Measurements from ENCODE around the gene MAGIX.
A peak's percentile ranks its signal among the peaks of the same experiment; 100 is the strongest.

Gene MAGIX

GRCh38 chrX:49178537-49178936 lies 16.0 kb downstream of the MAGIX start:
- Histone ChIP-seq H3K9me3 (ENCODE audit: control insufficient read depth, low read length) (no peaks in the 10 kb centered on the region), H3K36me3 (ENCODE audit: control insufficient read depth, insufficient read depth, low read length) (peaks cover 3% of the 10 kb centered on the region), H3K27me3 (replicated peaks; ENCODE audit: control insufficient read depth, insufficient read depth, low read length, poor library complexity, severe bottlenecking) (no peaks in the 10 kb centered on the region), H3K4me1 (ENCODE audit: control insufficient read depth, insufficient read depth, low read length, poor library complexity, severe bottlenecking) (no peaks in the 10 kb centered on the region), H3K4me3 (ENCODE audit: insufficient read depth, low read depth, low read length, poor library complexity, severe bottlenecking) (no peak overlapping the region), H3K27ac (ENCODE audit: insufficient read depth, low read length, poor library complexity, severe bottlenecking) (no peak overlapping the region)
- DNase-seq: no peak

- no peak for DNase-seq
- no peaks in the 10 kb centered on the region for H3K4me1 ChIP-seq (ENCODE audit: control insufficient read depth, insufficient read depth, low read length, poor library complexity, severe bottlenecking)
- H3K27ac ChIP-seq (ENCODE audit: insufficient read depth, low read length, poor library complexity, severe bottlenecking): no peak overlapping the region
- no peak overlapping the region for H3K4me3 ChIP-seq (ENCODE audit: insufficient read depth, low read depth, low read length, poor library complexity, severe bottlenecking)
- H3K9me3 ChIP-seq (ENCODE audit: control insufficient read depth, low read length): no peaks in the 10 kb centered on the region
- H3K36me3 ChIP-seq (ENCODE audit: control insufficient read depth, insufficient read depth, low read length): peaks cover 3% of the 10 kb centered on the region
- no peaks in the 10 kb centered on the region for H3K27me3 ChIP-seq (replicated peaks; ENCODE audit: control insufficient read depth, insufficient read depth, low read length, poor library complexity, severe bottlenecking)
Measured at GRCh38 chrX:49179358-49179757, 16.8 kb downstream of the MAGIX start.

GRCh38 chrX:49183701-49184281 lies 21.2 kb downstream of the MAGIX start:
- Histone ChIP-seq H3K36me3 (ENCODE audit: control insufficient read depth, insufficient read depth, low read length) (peaks cover 3% of the 10 kb centered on the region), H3K27me3 (replicated peaks; ENCODE audit: control insufficient read depth, insufficient read depth, low read length, poor library complexity, severe bottlenecking) (no peaks in the 10 kb centered on the region), H3K4me3 (ENCODE audit: insufficient read depth, low read depth, low read length, poor library complexity, severe bottlenecking) (no peak overlapping the region), H3K4me1 (ENCODE audit: control insufficient read depth, insufficient read depth, low read length, poor library complexity, severe bottlenecking) (no peaks in the 10 kb centered on the region), H3K9me3 (ENCODE audit: control insufficient read depth, low read length) (no peaks in the 10 kb centered on the region), H3K27ac (ENCODE audit: insufficient read depth, low read length, poor library complexity, severe bottlenecking) (no peak overlapping the region)
- DNase-seq: no peak

- no peaks in the 10 kb centered on the region for H3K4me1 ChIP-seq (ENCODE audit: control insufficient read depth, insufficient read depth, low read length, poor library complexity, severe bottlenecking)
- no peaks in the 10 kb centered on the region for H3K9me3 ChIP-seq (ENCODE audit: control insufficient read depth, low read length)
- H3K4me3 ChIP-seq (ENCODE audit: insufficient read depth, low read depth, low read length, poor library complexity, severe bottlenecking): peak overlapping the region; percentile 25
- H3K27me3 ChIP-seq (replicated peaks; ENCODE audit: control insufficient read depth, insufficient read depth, low read length, poor library complexity, severe bottlenecking): no peaks in the 10 kb centered on the region
- no peak for DNase-seq
- H3K36me3 ChIP-seq (ENCODE audit: control insufficient read depth, insufficient read depth, low read length): peaks cover 3% of the 10 kb centered on the region
- peak overlapping the region; percentile 42 for H3K27ac ChIP-seq (ENCODE audit: insufficient read depth, low read length, poor library complexity, severe bottlenecking)
Measured at GRCh38 chrX:49184294-49185281, 22.0 kb downstream of the MAGIX start.

GRCh38 chrX:49186125-49187027 lies 23.8 kb downstream of the MAGIX start, which contains the start of gene PRICKLE3:
Gene PRICKLE3, minus strand, starts transcription at chrX:49186373. Its CDS starts 76 bp downstream, at chrX:49186297.
- Histone ChIP-seq H3K4me3 (ENCODE audit: insufficient read depth, low read depth, low read length, poor library complexity, severe bottlenecking) (peak within 1 kb of the TSS; percentile 60), H3K27ac (ENCODE audit: insufficient read depth, low read length, poor library complexity, severe bottlenecking) (peak within 1 kb of the TSS; percentile 55), H3K36me3 (ENCODE audit: control insufficient read depth, insufficient read depth, low read length) (no peaks in the 10 kb centered on the region), H3K9me3 (ENCODE audit: control insufficient read depth, low read length) (no peaks in the 10 kb centered on the region), H3K4me1 (ENCODE audit: control insufficient read depth, insufficient read depth, low read length, poor library complexity, severe bottlenecking) (no peaks in the 10 kb centered on the region), H3K27me3 (replicated peaks; ENCODE audit: control insufficient read depth, insufficient read depth, low read length, poor library complexity, severe bottlenecking) (no peaks in the 10 kb centered on the region)
- peak; percentile 47 to 68 (median 55) for DNase-seq

- Histone ChIP-seq H3K36me3 (ENCODE audit: control insufficient read depth, insufficient read depth, low read length) (no peaks in the 10 kb centered on the region), H3K27me3 (replicated peaks; ENCODE audit: control insufficient read depth, insufficient read depth, low read length, poor library complexity, severe bottlenecking) (no peaks in the 10 kb centered on the region), H3K4me3 (ENCODE audit: insufficient read depth, low read depth, low read length, poor library complexity, severe bottlenecking) (no peak overlapping the region), H3K4me1 (ENCODE audit: control insufficient read depth, insufficient read depth, low read length, poor library complexity, severe bottlenecking) (no peaks in the 10 kb centered on the region), H3K27ac (ENCODE audit: insufficient read depth, low read length, poor library complexity, severe bottlenecking) (no peak overlapping the region), H3K9me3 (ENCODE audit: control insufficient read depth, low read length) (no peaks in the 10 kb centered on the region)
- no peak for DNase-seq
Measured at GRCh38 chrX:49187028-49187394, 24.5 kb downstream of the MAGIX start.

- Histone ChIP-seq H3K27me3 (replicated peaks; ENCODE audit: control insufficient read depth, insufficient read depth, low read length, poor library complexity, severe bottlenecking) (no peaks in the 10 kb centered on the region), H3K4me3 (ENCODE audit: insufficient read depth, low read depth, low read length, poor library complexity, severe bottlenecking) (no peak overlapping the region), H3K36me3 (ENCODE audit: control insufficient read depth, insufficient read depth, low read length) (no peaks in the 10 kb centered on the region), H3K27ac (ENCODE audit: insufficient read depth, low read length, poor library complexity, severe bottlenecking) (no peak overlapping the region), H3K9me3 (ENCODE audit: control insufficient read depth, low read length) (no peaks in the 10 kb centered on the region), H3K4me1 (ENCODE audit: control insufficient read depth, insufficient read depth, low read length, poor library complexity, severe bottlenecking) (no peaks in the 10 kb centered on the region)
- DNase-seq: no peak
Measured at GRCh38 chrX:49187526-49187925, 25.0 kb downstream of the MAGIX start.

- H3K27me3 ChIP-seq (replicated peaks; ENCODE audit: control insufficient read depth, insufficient read depth, low read length, poor library complexity, severe bottlenecking): no peaks in the 10 kb centered on the region
- H3K4me3 ChIP-seq (ENCODE audit: insufficient read depth, low read depth, low read length, poor library complexity, severe bottlenecking): no peak overlapping the region
- H3K9me3 ChIP-seq (ENCODE audit: control insufficient read depth, low read length): no peaks in the 10 kb centered on the region
- H3K4me1 ChIP-seq (ENCODE audit: control insufficient read depth, insufficient read depth, low read length, poor library complexity, severe bottlenecking): no peaks in the 10 kb centered on the region
- no peak for DNase-seq
- no peak overlapping the region for H3K27ac ChIP-seq (ENCODE audit: insufficient read depth, low read length, poor library complexity, severe bottlenecking)
- no peaks in the 10 kb centered on the region for H3K36me3 ChIP-seq (ENCODE audit: control insufficient read depth, insufficient read depth, low read length)
Measured at GRCh38 chrX:49188468-49189076, 26.0 kb downstream of the MAGIX start.

GRCh38 chrX:49189606-49190005 lies 27.0 kb downstream of the MAGIX start:
- DNase-seq: no peak
- no peak overlapping the region for H3K4me3 ChIP-seq (ENCODE audit: insufficient read depth, low read depth, low read length, poor library complexity, severe bottlenecking)
- no peaks in the 10 kb centered on the region for H3K4me1 ChIP-seq (ENCODE audit: control insufficient read depth, insufficient read depth, low read length, poor library complexity, severe bottlenecking)
- no peaks in the 10 kb centered on the region for H3K36me3 ChIP-seq (ENCODE audit: control insufficient read depth, insufficient read depth, low read length)
- no peak overlapping the region for H3K27ac ChIP-seq (ENCODE audit: insufficient read depth, low read length, poor library complexity, severe bottlenecking)
- no peaks in the 10 kb centered on the region for H3K27me3 ChIP-seq (replicated peaks; ENCODE audit: control insufficient read depth, insufficient read depth, low read length, poor library complexity, severe bottlenecking)
- H3K9me3 ChIP-seq (ENCODE audit: control insufficient read depth, low read length): no peaks in the 10 kb centered on the region
